PFSK-1 (cell line): Measurements from ENCODE around the gene PCNT.

ENCODE experiments used
- FOXP2 ChIP-seq: optimal IDR thresholded peaks from 2 replicates; pipeline ENCODE3; 2011; ENCODE audit warnings: borderline replicate concordance, control low read depth, inconsistent platforms; ENCODE audit not compliant: insufficient read depth; ENCODE audit errors: extremely low read length, extremely low read depth
- POLR2AphosphoS5 ChIP-seq: IDR thresholded peaks from 2 replicates; pipeline ENCODE4 v1.6.1; 2012; ENCODE audit warnings: low read depth, mild to moderate bottlenecking, control low read depth, low read length, moderate library complexity
- SIN3A ChIP-seq: IDR thresholded peaks from 2 replicates; pipeline ENCODE4 v1.6.1; 2012; ENCODE audit warnings: mild to moderate bottlenecking, low read length, moderate library complexity, borderline replicate concordance; ENCODE audit not compliant: insufficient read depth
- TAF1 ChIP-seq: IDR thresholded peaks from 2 replicates; pipeline ENCODE4 v1.6.1; 2012; ENCODE audit warnings: low read length, control low read depth, borderline replicate concordance; ENCODE audit not compliant: insufficient read depth
- TF ChIP-seq, protein P1 (sequence below), 2 experiments: IDR thresholded peaks; 2 replicates each; pipeline versions ENCODE4 v1.6.1 to v1.8.0; 2011 to 2012; ENCODE audit warnings: low read depth in 2 of 2, low read length in 2 of 2, control low read depth in 1 of 2, inconsistent platforms in 1 of 2, mild to moderate bottlenecking in 1 of 2, moderate library complexity in 1 of 2; ENCODE audit not compliant: insufficient read depth in 1 of 2

PCNT gene

DNA sequence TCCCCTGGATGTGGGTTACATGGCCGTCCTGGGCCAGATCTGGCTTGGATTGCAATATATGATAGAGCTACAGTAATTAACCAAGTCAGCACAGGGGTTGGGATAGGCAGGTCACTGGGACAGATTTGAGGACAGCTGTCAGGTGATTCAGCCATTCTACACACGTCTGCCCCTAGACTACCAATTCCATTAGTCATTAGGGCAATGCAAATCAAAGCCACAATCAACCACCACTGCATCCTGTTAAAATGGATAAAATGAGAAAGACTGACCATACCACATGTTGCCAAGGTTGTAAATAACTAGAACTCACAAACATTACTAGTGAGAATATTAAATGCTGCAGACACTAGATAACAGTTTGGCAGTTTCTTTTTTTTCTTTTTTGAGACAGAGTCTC, 16.3 kb upstream of the PCNT start:
- TF ChIP-seq SIN3A (no peak), TAF1 (no peak), FOXP2 (no peak), POLR2AphosphoS5 (no peak)
- TF ChIP-seq, protein P1, sequence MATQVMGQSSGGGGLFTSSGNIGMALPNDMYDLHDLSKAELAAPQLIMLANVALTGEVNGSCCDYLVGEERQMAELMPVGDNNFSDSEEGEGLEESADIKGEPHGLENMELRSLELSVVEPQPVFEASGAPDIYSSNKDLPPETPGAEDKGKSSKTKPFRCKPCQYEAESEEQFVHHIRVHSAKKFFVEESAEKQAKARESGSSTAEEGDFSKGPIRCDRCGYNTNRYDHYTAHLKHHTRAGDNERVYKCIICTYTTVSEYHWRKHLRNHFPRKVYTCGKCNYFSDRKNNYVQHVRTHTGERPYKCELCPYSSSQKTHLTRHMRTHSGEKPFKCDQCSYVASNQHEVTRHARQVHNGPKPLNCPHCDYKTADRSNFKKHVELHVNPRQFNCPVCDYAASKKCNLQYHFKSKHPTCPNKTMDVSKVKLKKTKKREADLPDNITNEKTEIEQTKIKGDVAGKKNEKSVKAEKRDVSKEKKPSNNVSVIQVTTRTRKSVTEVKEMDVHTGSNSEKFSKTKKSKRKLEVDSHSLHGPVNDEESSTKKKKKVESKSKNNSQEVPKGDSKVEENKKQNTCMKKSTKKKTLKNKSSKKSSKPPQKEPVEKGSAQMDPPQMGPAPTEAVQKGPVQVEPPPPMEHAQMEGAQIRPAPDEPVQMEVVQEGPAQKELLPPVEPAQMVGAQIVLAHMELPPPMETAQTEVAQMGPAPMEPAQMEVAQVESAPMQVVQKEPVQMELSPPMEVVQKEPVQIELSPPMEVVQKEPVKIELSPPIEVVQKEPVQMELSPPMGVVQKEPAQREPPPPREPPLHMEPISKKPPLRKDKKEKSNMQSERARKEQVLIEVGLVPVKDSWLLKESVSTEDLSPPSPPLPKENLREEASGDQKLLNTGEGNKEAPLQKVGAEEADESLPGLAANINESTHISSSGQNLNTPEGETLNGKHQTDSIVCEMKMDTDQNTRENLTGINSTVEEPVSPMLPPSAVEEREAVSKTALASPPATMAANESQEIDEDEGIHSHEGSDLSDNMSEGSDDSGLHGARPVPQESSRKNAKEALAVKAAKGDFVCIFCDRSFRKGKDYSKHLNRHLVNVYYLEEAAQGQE (IDR thresholded peaks at IDR 0.05; ENCODE audit: insufficient read depth in 1 of 2, low read depth in 2 of 2, low read length in 2 of 2) = no peak

DNA sequence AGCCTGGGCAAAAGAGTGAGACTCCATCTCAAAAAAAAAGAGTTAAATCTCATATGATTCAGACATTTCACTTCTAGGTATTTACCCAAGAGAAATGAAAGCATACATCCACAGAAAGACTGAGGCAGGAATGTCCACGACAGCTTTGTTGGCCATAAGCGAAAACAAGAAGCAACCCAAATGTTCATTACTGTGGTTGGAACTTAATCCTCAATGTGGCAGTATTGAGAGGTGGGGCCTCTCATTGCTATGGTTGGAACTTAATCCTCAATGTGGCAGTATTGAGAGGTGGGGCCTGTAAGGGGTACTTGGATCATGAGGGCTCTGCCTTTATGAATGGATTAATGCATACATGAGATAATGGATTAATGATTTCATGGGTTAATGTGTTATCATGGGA, 15.5 kb upstream of the PCNT start:
- no peak for TF ChIP-seq POLR2AphosphoS5
- TF ChIP-seq, protein P1 (IDR thresholded peaks at IDR 0.05; ENCODE audit: insufficient read depth in 1 of 2, low read depth in 2 of 2, low read length in 2 of 2) = no peak
- no peak for TF ChIP-seq SIN3A
- TF ChIP-seq TAF1 = no peak
- no peak for TF ChIP-seq FOXP2

DNA sequence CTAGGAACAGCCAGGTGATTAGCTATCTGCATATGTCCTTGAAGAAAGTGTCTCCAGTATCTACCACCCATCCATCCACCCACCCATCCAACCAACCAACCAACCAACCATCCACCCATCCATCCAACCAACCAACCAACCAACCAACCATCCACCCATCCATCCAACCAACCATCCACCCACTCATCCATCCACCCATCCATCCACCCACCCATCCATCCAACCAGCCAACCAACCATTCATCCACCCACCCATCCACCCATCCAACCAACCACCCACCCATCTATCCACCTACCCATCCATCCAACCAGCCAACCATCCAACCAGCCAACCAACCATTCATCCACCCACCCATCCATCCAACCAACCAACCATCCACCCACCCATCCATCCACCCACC, 12.4 kb upstream of the PCNT start:
- TF ChIP-seq FOXP2 (no peak), POLR2AphosphoS5 (no peak), TAF1 (no peak), SIN3A (no peak)
- TF ChIP-seq, protein P1 (IDR thresholded peaks at IDR 0.05; ENCODE audit: insufficient read depth in 1 of 2, low read depth in 2 of 2, low read length in 2 of 2) = no peak

DNA sequence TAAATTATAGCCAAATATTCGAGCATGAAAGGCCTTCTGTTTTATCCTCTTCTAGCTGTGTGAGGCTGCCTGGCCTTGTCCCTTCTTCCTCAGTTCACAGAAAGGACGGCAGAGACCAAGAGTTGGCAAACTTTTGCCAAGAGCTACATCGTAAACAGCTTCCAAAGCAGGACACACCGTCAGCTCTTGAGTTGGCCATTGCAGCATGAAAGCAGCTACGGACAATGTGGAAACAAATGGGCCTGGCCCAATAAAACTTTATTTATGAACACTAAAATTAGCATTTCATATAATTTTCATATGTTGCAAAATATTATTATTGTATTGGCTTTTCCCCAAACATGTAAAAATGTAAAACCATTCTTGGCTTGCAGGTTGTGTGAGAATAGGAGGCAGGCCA, 11.0 kb upstream of the PCNT start:
- TF ChIP-seq FOXP2 (no peak), POLR2AphosphoS5 (no peak), SIN3A (no peak), TAF1 (no peak)
- TF ChIP-seq, protein P1 (IDR thresholded peaks at IDR 0.05; ENCODE audit: insufficient read depth in 1 of 2, low read depth in 2 of 2, low read length in 2 of 2) = no peak
